AG04449 (cell line): ENCODE data around the gene RNF144A.

Experiments
- CTCF ChIA-PET: fragments of 350-600 bp; formaldehyde crosslinking; extraction: SDS; loops from one replicate; lab custom pipeline; 2021; ENCODE audit warnings: antibody characterized with exemption; lab: Yijun Ruan, JAX
- POLR2A ChIA-PET: fragments of 400-600, 350-600 bp; formaldehyde crosslinking; extraction: SDS; loops from one replicate; lab custom pipeline; 2020; ENCODE audit warnings: antibody characterized with exemption, inconsistent platforms; lab: Yijun Ruan, JAX
- DNase-seq: peaks from one replicate; pipeline ENCODE4 v3.0.0-alpha.2; 2010; ENCODE audit warnings: low read depth, low spot score
- H3K4me3 ChIP-seq: 2 replicates; pipeline ENCODE4 v1.5.1; 2011; ENCODE audit warnings: low read depth, mild to moderate bottlenecking, control low read depth, low read length
- CTCF ChIP-seq: IDR thresholded peaks from one replicate; pipeline ENCODE4 v1.5.1; 2011; ENCODE audit warnings: mild to moderate bottlenecking, moderate library complexity, low read length, control low read depth, inconsistent platforms; ENCODE audit not compliant: insufficient read depth; ENCODE audit errors: missing control alignments

Gene RNF144A

DNA sequence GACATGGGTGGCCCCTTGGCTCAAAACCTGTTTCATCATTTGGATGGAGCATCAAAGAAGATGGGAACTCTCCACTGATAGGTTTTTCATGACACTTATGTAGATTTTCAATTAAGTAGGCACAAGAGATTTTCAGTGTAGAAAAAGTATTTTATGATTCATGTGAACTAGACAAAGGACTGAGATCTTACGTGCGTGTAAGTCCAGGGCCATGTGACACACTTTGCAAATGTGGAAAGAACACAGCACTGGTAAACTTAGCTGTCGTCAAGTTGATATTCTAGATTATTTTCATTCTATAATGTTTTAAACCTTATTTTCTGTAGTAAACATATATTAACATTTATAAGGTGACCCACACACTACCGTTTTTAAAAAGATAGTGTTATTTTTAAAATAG is 37.4 kb downstream of the RNF144A start:
- no peak for DNase-seq
- ChIA-PET CTCF (interaction anchor here (1.1 kb wide), 1 partner anchor 13 kb away, joined by 4 read pairs; no protein-coding TSS in a partner anchor), POLR2A (no interaction called here)
- H3K4me3 ChIP-seq: no peak overlapping the region
- no peak for TF ChIP-seq CTCF

DNA sequence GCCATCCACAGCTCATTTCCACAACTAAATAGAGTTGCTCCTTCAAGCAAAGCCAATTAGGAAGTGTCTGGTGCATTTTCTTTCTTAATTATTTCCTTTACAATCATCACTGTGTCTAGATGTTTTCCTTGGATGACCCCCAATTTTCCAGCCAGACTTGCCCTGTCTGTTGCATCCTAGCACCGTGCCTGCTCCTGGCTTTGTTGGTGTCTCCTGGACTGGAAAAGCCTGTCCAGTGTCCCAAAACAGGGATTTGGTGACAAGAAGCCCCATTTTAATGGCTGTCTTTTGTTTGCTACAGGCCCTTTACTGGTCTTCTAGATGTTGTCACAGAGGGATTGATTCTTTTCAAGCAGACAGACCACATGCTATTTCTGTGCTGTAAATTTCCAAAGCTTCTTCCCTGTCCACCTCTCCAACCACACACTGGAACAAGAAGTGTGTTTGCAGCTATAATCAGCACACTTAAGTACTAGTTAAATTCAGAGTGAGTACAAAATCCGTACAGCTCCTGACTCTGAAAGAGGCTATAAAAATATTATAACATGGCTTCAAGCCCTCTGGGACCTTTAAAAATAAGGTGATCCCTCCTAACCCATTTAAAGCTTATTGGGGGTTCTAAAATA is 38.4 kb downstream of the RNF144A start:
- TF ChIP-seq CTCF: no peak

GRCh38 chr2:6956566-6956965 is 39.4 kb downstream of the RNF144A start:
- H3K4me3 ChIP-seq: no peak overlapping the region
- ChIA-PET CTCF (no interaction called here), POLR2A (no interaction called here)
- no peak for DNase-seq
- TF ChIP-seq CTCF: no peak

More for the DNA sequence above, 38.4 kb downstream of the RNF144A start:
- no peak for DNase-seq
- H3K4me3 ChIP-seq: no peak overlapping the region
- CTCF ChIA-PET: no interaction called here
- POLR2A ChIA-PET: no interaction called here

GRCh38 chr2:6957031-6957714 is 40.0 kb downstream of the RNF144A start:
- no peak for DNase-seq
- POLR2A ChIA-PET: no interaction called here
- no peak overlapping the region for H3K4me3 ChIP-seq
- no peak for TF ChIP-seq CTCF
- CTCF ChIA-PET: no interaction called here

- no peak for TF ChIP-seq CTCF
- no peak for DNase-seq
- H3K4me3 ChIP-seq: no peak overlapping the region
- POLR2A ChIA-PET: no interaction called here
- CTCF ChIA-PET: no interaction called here
Observed at GRCh38 chr2:6957910-6958615, 40.9 kb downstream of the RNF144A start.

GRCh38 chr2:6958616-6959235 is 41.5 kb downstream of the RNF144A start:
- TF ChIP-seq CTCF: no peak
- POLR2A ChIA-PET: no interaction called here
- DNase-seq: no peak
- H3K4me3 ChIP-seq: no peak overlapping the region
- CTCF ChIA-PET: no interaction called here
